Measurements from ENCODE around the gene SDHAF3.

GRCh38 chr7:97167176-97167575 is 49.7 kb downstream of the SDHAF3 start:
- TF ChIP-seq GATA3 (IDR thresholded peaks at IDR 0.05; ENCODE audit: low read depth, low read length) (no peak), GATA2 (IDR thresholded peaks at IDR 0.05; ENCODE audit: low read depth, low read length) (no peak)

Measured in SH-SY5Y (cell line).